GM12878 (cell line): ENCODE data around the gene TBC1D10B. TPM values are rescaled to one million over a fixed set of nuclear protein-coding genes. Genes with fewer than 3 reads are reported as not detected.

Source experiments
- BCL11A ChIP-seq: IDR thresholded peaks from 2 replicates; pipeline ENCODE4 v1.6.1; 2011; ENCODE audit warnings: low read depth, low read length
- BCLAF1 ChIP-seq: fragments of 450-650 bp; IDR thresholded peaks from 2 replicates; pipeline ENCODE4 v1.6.1; 2017; ENCODE audit warnings: antibody characterized with exemption, mild to moderate bottlenecking, moderate library complexity
- BHLHE40 ChIP-seq, 2 experiments: fragments of 450-650 bp in 1 of 2; IDR thresholded peaks; 2 replicates each; pipeline ENCODE4 v1.6.1; 2011 to 2017; ENCODE audit warnings: low read depth in 2 of 2, borderline replicate concordance in 1 of 2, improper control_type of control experiment in 1 of 2, low read length in 1 of 2, mild to moderate bottlenecking in 1 of 2
- CBX5 ChIP-seq: sonication (generic); IDR thresholded peaks from 2 replicates; pipeline ENCODE4 v1.6.1; 2016; ENCODE audit warnings: low read depth, moderate library complexity, mild to moderate bottlenecking, inconsistent platforms
- DPF2 ChIP-seq: fragments of 450-650 bp; IDR thresholded peaks from 2 replicates; pipeline ENCODE4 v1.6.1; 2017; ENCODE audit warnings: mild to moderate bottlenecking
- E2F4 ChIP-seq: IDR thresholded peaks from 2 replicates; pipeline ENCODE4 v1.6.1; 2012; ENCODE audit warnings: low read depth, low read length, improper control_type of control experiment
- EZH2 ChIP-seq: IDR thresholded peaks from 2 replicates; pipeline ENCODE4 v1.6.1; 2012; ENCODE audit warnings: low read depth, mild to moderate bottlenecking, control low read depth, inconsistent platforms, low read length, borderline replicate concordance; ENCODE audit not compliant: control insufficient read depth
- HDGF ChIP-seq: fragments of 450-650 bp; IDR thresholded peaks from 2 replicates; pipeline ENCODE4 v1.6.1; 2016; ENCODE audit warnings: antibody characterized with exemption
- IRF5 ChIP-seq: fragments of 450-650 bp; IDR thresholded peaks from 2 replicates; pipeline ENCODE4 v1.6.1; 2017; ENCODE audit warnings: borderline replicate concordance
- MAX ChIP-seq: IDR thresholded peaks from 2 replicates; pipeline ENCODE4 v1.6.1; 2012; ENCODE audit warnings: low read depth, low read length, improper control_type of control experiment
- MEF2A ChIP-seq: IDR thresholded peaks from 2 replicates; pipeline ENCODE4 v1.6.1; 2011; ENCODE audit warnings: low read depth, mild to moderate bottlenecking, low read length, moderate library complexity; ENCODE audit not compliant: insufficient read depth
- MLLT1 ChIP-seq: fragments of 450-650 bp; IDR thresholded peaks from 2 replicates; pipeline ENCODE4 v1.6.1; 2016; ENCODE audit warnings: mild to moderate bottlenecking
- MXI1 ChIP-seq: fragments of 150-350 bp; IDR thresholded peaks from 2 replicates; pipeline ENCODE4 v1.6.1; 2011; ENCODE audit warnings: low read depth, mild to moderate bottlenecking, inconsistent platforms, low read length, improper control_type of control experiment
- POU2F2 ChIP-seq: IDR thresholded peaks from 3 replicates; pipeline ENCODE4 v1.6.1; 2011; ENCODE audit warnings: low read depth, mild to moderate bottlenecking, low read length, borderline replicate concordance
- RAD51 ChIP-seq: fragments of 450-650 bp; IDR thresholded peaks from 2 replicates; pipeline ENCODE4 v1.6.1; 2016; ENCODE audit warnings: moderate library complexity, mild to moderate bottlenecking, inconsistent platforms
- RELA ChIP-seq: fragments of 450-650 bp; IDR thresholded peaks from 2 replicates; pipeline ENCODE4 v1.8.0; 2014; ENCODE audit warnings: borderline replicate concordance; ENCODE audit not compliant: partially characterized antibody
- RFX5 ChIP-seq: IDR thresholded peaks from 2 replicates; pipeline ENCODE4 v1.6.1; 2011; ENCODE audit warnings: low read depth, low read length, improper control_type of control experiment
- SUPT20H ChIP-seq: IDR thresholded peaks from 2 replicates; pipeline ENCODE4 v1.6.1; 2011; ENCODE audit warnings: low read depth, mild to moderate bottlenecking, low read length, moderate library complexity, borderline replicate concordance; ENCODE audit not compliant: control insufficient read depth
- YY1 ChIP-seq: IDR thresholded peaks from 2 replicates; pipeline ENCODE4 v1.6.1; 2011; ENCODE audit warnings: low read depth, mild to moderate bottlenecking, low read length
- ZNF217 ChIP-seq: fragments of 450-650 bp; IDR thresholded peaks from 2 replicates; pipeline ENCODE4 v1.6.1; 2017; ENCODE audit warnings: antibody characterized with exemption, mild to moderate bottlenecking
- polyA plus RNA-seq, 11 experiments: library from polyadenylated mRNA; depleted of rRNA in 4 of 11; unstranded in 6 of 11; stranded (reverse) in 5 of 11; fragments of >200 nt; fragmentation: Nextera tagmentation in 4 of 11; fragmentation: Illumina TruSeq in 1 of 11; extraction: Ambion mirVana in 4 of 11; extraction: Trizol in 1 of 11; gene quantifications; 1 replicate in 1 of 11; 2 replicates in 10 of 11; pipeline versions ENCODE4 v1.2.1 to v1.2.3, GENCODE V29; 2011 to 2016; ENCODE audit warnings: inconsistent platforms in 2 of 11, missing spikeins in 2 of 11, low read depth in 1 of 11
- total RNA-seq, 4 experiments: library from RNA; depleted of rRNA in 3 of 4; stranded (reverse); fragments of >200 nt in 3 of 4; fragmentation: Illumina TruSeq in 1 of 4; extraction: Trizol in 1 of 4; gene quantifications; 2 replicates each; pipeline versions ENCODE4 v1.2.1 to v1.2.3, GENCODE V29; 2013 to 2021
- TF ChIP-seq, protein P1 (sequence below): fragments of 450-650 bp; IDR thresholded peaks from 2 replicates; pipeline ENCODE4 v1.6.1; 2017; ENCODE audit warnings: low read depth, mild to moderate bottlenecking, moderate library complexity

Gene TBC1D10B
- total and polyA plus RNA-seq, 10 of the 15 experiments (the other 5 are each of a cell fraction or from before 2014, with no cell fraction given): 2.2 to 51.2 (median 11.6) TPM

DNA sequence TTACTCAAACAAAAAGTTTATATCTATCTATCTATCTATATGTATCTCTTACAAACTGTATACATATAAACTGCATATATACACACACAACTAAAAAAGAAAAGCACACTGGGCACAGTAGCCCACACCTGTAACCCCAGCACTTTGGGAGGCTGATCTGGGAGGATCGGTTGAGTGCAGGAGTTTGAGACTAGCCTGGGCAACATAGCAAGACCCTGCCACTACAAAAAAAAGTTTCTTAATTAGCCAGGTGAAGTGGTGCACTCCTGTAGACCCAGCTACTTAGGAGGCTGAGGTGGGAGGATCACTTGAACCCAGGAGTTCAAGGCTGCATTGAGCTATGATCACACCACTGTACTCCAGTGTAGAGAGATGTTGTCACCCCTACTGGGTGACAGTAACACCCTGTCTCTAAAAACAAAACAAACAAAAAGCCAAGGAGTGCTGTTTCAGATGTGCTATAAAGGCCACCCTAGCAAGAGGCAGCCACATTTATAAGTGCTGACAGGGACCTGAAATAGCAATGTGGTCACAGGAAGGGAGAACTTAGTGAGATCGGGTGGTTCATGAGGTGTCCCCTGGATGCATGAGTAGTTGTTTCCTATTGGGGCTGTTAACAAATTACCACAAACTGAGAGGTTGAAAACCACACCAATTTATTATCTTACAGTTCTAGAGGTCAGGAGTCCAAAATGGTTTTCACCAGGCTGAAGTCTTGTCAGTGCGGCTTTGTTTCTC is 20.0 kb downstream of the TBC1D10B start (continued):
- TF ChIP-seq RELA (no peak), EZH2 (peak; percentile 62; the same call in 1 of the 2 replicates), BCLAF1 (no peak), MEF2A (peak; percentile 95), HDGF (no peak), MLLT1 (peak; percentile 97), BHLHE40 (IDR thresholded peaks at IDR 0.05; ENCODE audit: borderline replicate concordance in 1 of 2, low read depth in 2 of 2, low read length in 1 of 2) (peak; percentile 83), YY1 (no peak), CBX5 (peak; percentile 89), MXI1 (peak; percentile 45; the same call in 1 of the 2 replicates), ZNF217 (peak; percentile 78; the same call in 1 of the 2 replicates), DPF2 (peak; percentile 93), POU2F2 (peak; percentile 87; the same call in 1 of the 3 replicates), RAD51 (peak; percentile 62; the same call in 1 of the 2 replicates), IRF5 (no peak), BCL11A (peak; percentile 92), MAX (0 out of 2 replicates have a peak, but pooled peaks have one; percentile 10), SUPT20H (no peak), RFX5 (no peak), E2F4 (no peak)
- TF ChIP-seq, protein P1, sequence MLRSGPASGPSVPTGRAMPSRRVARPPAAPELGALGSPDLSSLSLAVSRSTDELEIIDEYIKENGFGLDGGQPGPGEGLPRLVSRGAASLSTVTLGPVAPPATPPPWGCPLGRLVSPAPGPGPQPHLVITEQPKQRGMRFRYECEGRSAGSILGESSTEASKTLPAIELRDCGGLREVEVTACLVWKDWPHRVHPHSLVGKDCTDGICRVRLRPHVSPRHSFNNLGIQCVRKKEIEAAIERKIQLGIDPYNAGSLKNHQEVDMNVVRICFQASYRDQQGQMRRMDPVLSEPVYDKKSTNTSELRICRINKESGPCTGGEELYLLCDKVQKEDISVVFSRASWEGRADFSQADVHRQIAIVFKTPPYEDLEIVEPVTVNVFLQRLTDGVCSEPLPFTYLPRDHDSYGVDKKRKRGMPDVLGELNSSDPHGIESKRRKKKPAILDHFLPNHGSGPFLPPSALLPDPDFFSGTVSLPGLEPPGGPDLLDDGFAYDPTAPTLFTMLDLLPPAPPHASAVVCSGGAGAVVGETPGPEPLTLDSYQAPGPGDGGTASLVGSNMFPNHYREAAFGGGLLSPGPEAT: peak; percentile 92
